NCI-H345 (cell line): ENCODE results near the gene ADARB2.
"Not testable (repeated sequence)": the region's sequence is repeated elsewhere in the genome, so short reads cannot be mapped to it uniquely, and the experiment has no call there.

ENCODE experiments used
- DNase-seq: peaks from one replicate; lab custom pipeline; 2025; lab: John Stamatoyannopoulos, UW

The ADARB2 gene

DNA sequence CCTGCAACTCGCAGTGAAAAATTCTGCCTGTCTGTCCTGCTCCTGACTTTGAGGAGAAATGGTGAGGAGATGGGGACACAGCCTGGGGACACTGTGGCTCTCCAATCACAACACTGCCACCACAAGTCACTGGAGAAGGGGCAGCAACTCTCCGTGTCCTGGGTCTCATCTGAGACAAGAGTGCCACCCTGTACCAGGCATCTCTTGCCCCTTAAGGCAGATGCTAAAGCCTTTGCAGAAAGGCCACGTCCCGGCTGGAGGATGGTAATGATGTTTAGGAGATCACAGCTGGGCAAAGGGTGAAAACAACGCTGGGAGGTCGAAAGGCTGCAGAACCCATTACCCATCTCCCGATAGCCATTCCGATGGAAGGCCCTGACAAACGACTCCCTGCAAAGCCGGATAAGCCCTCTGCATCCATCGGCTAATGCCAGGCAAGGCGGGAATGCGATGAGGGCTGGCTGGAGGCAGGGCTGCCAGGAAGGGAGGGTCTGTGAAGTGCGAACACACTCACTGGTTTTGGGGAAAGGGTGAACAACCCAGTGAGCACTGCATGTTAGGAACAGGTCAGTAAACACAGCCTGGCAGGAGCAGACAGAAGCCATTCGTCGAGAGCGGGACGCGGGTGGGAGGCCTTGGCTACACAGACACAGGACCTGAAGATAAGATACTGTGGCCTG lies 190.8 kb downstream of the ADARB2 start:
- no peak for DNase-seq

DNA sequence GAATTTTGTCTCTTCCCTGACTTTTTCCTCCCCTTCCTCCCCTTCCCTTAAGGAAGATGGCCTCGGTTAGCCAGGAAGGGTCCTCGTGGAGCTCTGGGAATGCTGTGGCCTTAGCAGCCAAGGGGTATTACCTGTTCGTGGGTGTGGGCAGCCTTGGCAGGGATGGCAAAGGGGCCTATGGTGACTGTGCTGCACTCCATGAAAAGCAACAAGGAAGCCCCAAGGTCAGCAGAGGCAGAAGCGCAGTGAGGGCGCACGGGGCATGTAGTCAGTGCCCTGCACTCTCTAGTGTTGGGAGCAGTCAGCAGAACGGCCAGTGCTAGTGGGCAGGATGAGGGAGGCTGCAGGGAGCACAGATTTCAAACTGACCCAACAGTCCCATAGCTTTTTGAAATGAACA lies 191.8 kb downstream of the ADARB2 start:
- DNase-seq: no peak

DNA sequence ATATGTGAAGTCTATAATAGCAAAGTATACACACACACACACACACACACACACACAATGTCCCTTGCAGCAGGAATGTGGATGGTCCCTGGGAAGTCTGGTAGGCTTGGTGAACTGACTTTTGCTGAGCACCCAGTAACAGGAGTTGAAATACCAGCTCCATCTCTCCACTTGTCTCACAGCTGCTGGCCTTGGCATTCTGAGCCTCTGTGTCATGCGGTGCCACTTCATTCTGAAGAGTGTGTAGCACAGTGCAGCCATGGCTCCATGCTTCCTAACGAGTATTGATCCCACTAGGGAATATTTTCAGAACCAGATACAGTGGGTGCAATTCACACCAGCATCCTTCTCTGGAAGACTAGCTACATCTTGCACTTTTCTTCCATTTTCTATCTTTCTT lies 192.4 kb downstream of the ADARB2 start:
- peak; percentile 77 for DNase-seq

DNA sequence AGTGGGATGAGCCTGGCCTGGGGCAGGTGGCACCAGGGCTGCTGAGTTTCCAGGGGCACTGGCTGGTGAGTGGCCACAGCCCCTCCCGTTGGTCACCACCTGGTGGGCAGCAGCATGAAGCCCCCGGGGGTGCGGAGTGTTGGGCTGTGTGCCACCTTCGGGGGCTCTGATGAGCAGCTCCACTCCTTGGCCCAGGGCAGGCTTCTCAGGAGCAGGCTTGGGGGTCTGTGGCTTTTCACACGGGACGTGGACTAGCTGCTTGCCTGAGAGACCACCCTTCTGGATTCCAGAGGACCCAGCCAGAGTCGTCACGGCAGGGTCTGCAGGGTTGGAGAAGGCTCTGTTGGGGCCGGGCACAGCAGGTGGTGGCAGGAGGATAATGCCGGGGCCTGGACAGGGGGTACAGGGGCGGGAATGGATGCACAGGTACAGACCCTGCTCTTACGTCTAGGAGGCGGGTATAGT lies 193.1 kb downstream of the ADARB2 start:
- DNase-seq: no peak

DNA sequence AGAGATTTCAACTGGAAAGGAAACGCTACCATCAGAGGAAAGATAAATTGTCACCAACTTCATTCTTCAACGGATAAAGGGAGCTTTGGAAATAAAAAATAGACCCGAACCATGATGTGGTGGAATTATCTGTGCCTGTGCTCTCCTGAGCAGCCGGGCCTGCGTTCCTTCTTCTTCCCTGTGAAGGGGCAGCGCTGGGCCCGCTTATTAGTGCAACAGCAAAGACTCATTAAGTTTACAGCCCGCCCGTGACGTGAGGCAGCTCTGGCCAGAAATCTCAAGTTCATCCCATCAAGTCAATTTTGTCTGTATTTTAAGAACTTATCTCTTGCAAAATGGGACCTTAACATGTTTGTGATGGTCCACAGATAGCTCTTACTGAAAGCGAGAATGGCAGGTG lies 193.7 kb downstream of the ADARB2 start:
- DNase-seq: no peak

DNA sequence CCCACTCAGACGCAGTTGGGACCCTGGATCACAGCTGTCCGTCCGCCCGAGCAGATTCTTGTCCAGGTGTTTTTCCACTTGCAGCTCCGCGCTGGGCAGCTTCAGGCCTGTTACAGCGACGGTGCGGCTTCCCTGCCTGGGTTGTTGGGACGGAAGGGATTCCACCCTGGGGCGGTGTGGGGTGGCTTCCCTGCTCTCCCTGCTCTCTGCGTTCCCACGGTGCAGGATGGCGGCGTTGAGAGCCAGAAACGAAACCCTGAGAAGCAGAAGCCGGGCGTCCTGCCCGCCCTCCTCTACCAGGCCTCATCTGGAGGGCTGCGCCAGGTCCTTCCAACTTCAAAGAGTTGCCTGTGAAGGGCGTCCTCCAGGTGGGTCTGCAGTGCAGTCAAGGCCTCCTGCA lies 194.4 kb downstream of the ADARB2 start:
- DNase-seq: no peak

DNA sequence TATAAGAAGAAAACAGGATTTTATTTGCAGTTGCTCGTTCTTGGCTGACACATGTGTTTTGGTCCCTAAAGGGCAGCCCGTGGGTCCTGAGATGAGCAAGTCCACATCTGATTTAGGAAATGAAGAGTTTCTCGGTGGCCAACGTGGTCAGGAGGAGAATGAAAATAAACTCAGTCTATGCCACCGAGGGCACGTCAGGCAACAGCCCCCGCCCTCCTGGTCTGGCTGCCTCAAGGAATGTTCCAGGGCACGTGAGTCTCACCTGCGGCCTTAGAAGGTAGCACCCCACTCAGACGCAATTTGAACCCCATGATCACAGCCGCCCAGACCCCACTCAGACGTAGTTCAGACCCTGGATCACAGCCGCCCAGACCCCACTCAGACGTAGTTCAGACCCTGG lies 197.2 kb downstream of the ADARB2 start:
- no peak for DNase-seq

DNA sequence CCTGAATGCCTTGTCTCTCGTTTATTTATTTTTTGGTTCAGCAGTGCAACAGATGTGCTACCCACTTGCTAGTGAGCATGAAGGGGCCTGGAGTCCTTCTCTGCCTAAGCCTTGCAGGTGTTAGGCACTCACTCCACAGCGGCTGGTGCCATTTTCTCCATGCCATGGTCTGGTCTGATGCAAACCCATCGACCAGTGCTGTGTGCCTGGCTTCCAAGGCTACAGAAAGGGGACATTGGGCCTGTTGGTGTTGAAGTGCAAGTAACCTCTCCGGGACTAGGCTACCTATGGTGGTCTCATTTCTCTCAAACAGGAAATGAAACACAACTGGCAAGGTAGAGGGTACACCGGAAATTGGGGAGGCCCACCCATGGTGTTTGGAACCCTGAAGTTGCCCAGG lies 198.1 kb downstream of the ADARB2 start:
- no peak for DNase-seq

DNA sequence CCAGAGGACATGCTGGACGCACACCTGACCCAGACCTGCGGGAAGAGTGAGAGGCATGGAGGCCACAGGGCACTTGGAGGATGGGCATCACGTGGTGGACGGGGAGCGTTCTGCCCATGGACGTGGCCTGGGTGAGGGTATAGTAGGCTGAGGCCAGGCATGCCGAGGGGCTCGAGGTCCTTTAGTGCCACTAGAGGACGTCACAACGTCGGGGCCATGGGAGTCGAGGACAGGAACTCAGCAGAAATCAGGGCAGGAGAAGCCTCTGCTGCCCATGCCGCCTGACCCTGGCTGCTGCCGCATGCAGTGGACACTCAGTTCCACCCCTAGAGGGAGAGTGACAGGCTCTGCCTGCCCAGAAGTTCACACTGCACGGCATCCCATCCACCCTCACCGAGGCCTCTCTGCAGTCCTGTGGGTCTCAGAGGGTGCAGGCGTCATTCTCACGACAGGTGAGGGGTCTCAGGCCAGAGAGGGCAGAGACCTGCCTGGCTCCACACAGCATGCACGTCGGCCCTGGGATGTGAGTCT lies 198.7 kb downstream of the ADARB2 start:
- no peak for DNase-seq

DNA sequence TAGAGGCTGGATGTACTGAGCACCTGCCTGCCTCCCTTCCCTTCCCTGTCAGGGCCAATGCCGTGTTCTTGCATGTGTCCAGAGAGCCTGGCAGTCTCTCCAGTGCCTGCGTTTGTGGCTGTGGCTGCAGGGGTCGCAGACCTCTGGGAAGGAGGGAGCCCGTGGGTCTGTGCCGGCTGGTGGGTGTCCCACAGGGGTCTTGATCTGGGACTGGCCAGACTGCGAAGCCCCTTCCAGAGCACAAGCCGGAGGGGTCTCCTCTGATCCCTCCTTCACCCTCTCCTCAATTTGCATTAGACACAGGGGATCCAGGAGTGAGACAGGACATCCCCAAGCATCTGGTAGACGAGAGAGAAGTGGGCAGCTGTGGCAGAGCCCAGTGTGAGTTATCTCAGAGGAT lies 199.2 kb downstream of the ADARB2 start:
- no peak for DNase-seq

DNA sequence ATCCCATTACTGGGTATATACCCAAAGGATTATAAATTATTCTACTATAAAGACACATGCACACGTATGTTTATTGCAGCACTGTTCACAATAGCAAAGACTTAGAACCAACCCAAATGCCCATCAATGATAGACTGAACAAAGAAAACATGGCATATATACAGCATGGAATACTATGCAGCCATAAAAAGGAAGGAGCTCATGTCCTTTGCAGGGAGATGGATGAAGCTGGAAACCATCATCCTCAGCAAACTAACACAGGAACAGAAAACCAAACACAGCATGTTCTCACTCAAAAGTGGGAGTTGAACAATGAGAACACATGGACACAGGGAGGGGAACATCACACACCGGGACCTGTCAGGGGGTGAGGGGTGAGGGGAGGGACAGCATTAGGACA lies 199.9 kb downstream of the ADARB2 start:
- not testable (repeated sequence) for DNase-seq

DNA sequence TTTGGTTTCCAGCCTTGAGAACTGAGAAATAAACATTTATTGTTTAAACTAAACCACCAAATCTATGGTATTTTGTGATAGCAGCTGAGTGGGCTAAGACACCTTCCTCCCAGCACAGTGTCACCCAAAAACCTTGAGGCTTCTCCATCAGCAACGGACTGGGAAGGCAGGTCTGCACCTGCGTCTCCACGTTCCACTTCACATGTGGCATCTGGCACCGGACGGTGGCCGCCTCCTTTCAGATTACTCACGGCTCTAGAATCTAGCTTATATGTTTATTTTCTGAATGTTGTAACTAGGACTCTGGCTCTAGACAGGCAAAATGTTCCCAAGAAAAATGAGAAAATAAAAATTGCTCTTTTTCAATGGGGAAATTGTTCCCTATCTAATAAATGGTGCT lies 201.0 kb downstream of the ADARB2 start:
- DNase-seq: no peak

DNA sequence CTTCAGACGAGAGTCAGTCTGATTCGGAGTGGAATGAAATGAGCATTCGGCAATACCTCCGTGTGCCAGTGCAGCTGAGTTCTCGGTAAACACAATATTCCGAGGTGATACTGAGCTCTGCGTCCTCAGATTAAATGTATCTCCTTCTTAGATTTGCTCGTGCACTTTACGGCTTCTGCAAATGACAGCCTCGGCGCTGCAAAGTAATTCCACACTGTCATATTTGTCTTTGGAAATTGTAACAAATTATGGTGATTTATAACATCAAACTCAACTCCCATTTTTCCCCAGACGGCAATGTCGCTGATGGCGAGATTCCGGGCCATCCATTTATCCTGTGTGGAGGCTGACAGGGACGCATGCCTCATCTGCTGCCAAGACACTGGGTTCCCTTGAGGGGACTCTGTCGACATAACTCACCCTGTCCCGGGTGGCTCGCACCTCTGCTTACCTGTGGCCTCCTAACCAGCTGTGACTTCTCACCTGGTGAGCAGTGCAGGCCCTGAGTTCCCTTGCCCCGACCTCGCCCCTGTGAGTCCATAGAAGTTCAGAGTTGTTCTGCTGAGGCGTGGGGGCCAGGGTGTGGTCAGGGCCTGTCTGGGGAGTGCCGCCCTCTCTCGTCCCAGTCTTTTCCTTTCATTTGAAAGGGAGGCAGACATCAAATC lies 201.9 kb downstream of the ADARB2 start:
- DNase-seq: no peak

DNA sequence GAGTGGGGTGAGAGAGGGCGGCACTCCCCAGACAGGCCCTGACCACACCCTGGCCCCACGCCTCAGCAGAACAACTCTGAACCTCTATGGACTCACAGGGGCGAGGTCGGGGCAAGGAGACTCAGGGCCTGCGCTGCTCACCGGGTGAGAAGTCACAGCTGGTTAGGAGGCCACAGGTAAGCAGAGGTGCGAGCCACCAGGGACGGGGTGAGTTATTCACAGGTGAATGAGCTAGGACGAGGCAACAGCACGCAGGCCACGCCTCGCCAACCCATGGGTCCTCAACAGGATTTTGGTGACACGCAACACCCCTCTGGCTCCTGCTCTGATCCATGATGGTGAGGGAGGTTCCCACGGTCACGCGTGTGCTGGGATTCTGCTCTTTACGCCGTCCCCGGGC lies 202.5 kb downstream of the ADARB2 start:
- no peak for DNase-seq

DNA sequence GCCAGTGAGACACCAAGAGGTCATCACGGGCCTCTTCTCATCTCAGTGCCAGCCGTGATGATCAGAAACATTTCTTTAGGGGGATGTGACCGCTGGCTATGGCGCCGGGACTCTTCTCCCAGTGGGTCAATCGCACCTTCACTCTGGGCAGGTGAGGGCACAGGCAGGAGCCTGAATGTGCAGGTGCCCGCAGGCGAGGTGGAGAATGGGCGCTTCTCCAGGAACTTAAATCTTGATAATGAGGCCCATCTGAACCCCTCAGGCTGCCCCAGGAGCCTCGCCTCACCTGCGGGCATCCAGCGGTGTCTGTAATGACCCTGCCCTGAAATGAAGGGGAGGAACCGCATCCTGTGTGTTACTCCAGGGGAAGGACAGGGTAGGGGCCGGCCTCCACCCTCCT lies 204.7 kb downstream of the ADARB2 start:
- no peak for DNase-seq

DNA sequence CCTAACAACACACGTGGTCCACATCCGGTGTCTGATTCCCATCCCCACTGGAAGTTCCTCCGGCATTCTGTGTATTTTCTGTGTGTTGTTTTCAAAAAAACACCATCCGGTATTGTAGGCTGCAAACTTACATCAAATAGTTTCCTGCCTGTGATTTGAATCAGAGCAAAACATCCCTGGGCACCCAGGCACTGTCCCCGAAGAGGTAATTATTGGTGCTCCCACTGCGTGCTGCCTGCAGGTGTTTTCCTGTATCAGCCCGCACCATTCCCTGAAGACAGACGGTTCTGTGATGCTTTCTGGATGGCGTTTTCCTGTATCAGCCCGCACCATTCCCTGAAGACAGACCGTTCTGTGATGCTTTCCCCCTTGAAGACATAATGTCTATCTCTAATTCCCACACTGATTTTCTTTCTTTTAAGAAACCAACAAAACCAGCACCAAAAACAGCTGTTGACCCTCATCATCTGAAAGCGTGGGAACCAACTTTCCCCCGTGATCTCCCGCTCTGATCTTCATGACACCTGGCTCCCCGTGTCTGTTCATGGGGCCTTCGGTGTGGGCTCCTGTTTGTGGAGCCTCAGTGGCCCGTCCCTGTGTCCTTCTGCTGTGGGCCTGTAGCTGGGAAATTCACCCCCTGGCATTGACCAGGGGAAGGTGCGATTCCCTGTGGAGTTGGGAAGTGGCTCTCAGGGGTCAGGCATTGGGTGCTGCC lies 205.3 kb downstream of the ADARB2 start:
- DNase-seq: no peak

DNA sequence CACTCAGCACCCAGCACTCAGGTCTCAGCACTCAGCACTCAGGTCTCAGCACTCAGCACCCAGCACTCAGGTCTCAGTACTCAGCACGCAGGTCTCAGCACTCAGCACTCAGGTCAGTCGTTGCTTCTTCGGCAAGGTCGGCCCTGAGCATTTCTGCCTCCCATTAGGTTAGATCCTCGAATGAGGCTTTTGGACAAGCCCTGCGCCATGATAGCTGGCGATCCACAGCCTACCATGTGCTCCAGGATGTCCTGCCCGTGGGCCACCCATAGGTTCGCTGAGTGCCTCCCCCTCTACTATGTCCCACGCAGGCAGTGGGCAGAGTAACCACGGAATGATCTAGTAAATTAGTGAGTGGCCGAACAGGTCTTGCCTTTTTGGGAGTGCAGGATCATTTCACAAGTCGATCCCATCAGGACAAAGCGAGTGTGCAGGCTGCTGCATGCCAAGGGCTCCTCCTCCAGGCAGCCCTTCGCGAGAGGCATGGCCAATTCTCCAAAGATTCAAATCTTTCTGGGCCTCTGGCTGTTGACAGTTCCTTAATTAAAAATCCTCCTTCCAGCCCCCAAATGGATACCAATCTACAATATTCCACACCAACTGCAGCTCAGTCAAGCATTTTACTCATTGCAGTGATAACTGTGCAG lies 206.3 kb downstream of the ADARB2 start:
- DNase-seq: no peak

DNA sequence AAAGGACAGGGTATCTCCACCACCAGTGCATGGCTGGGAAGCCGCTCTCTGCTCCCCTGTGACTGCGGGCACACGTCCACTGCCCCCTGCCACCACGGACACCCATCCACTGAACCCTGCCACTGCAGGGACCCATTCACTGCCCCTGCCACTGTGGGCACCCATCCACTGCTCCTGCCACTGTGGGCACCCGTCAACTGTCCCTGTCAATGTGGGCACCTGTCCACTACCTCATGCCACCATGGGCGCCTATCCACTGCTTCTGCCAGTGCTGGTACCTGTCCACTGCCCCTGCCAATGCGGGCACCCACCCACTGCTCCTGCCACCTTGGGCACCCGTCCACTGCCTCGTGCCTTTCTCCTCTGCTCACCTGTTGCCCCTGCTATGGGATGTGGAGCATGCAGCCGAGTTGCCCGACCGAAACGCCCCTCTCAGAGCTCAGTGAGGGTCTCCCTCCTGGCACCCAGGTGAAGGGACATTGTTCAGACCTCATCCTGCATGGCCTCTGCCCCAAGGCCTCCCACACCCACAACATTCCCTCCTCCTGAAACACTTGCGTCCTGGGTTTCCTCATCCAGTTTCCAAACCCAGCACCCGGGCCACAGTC lies 207.4 kb downstream of the ADARB2 start:
- DNase-seq: no peak

DNA sequence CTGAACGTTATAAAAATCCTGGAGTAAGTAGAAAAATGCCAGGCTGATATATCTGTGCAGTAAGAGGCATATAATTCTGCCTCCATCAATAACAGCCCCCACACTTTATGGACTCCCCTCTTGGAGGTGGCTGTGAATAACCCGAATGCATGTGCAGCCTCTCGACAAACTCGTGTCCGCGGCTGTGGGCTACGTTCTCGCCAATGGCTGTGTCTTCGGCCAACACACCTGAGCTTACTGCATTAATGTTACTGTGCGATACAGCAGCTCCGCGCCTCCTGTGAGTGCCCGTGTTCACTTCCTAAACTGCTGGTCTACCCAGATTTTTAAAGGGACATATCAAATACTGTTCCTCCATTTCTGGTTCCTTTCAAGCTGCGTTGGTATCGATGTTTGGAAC lies 209.4 kb downstream of the ADARB2 start:
- no peak for DNase-seq

DNA sequence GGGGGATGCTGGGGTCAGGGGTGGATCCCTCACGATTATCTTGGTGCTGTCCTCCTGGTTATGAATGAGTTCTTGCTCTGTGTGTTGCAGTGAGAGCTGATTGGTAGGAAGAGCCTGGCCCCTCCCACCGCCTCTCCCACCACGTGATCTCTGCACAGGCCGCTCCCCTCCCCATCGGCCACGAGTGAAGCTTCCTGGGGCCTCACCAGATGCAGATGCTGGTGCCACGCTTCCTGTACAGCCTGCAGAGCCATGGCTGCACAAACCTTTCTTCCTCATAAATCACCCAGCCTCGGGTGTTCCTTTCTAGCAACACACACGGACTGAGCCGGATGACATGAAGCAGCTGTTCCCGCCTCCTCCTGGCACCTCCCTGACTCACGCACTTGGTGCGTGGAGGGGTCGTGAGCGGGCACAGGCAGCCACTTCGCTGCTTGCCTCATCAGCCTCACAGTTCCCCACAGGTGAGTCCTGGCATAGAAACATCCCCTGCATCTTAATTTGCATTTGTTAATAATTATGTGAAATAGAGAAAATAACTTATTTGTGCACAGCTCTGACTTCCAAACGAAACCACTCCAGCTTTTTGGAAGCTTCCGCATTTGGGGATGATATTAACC lies 210.8 kb downstream of the ADARB2 start:
- no peak for DNase-seq

DNA sequence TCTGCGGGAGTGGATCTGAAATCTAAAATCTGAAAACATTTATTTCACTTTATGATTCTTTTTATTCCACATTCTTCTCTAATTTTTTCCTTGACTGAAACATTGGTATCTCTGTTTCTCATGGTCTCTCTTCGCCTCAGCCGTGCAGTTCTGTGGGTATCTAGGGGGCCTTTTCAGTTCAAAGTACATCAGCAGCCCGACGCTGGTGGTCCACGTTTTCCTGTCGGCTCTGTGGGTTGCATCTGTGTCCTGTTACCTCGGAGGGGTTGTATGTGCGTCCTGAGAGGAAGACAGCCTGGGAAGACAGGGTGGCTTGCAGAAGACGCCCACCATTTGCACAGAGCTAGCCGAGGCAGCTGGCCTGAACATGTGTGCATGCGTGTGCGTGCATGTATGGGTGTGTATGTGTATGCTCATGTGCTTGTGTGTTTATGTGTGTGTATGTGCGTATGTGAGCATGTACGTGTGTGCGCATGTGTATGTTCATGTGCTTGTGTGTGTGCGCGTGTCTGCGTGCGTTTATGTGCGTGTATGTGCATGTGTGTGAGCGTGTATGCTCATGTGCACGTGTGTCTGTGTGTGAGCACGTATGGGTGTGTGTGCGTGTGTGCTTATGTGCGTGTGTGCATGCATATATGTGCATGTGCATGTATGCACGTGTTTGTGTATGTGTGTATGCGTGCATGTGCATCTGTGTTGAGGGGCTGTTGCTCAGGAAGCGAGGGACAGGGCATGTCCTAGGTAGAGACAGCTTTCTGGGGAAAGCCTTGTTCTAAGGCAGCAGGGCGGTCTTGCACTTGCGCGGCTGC lies 211.8 kb downstream of the ADARB2 start:
- DNase-seq: no peak
